UCSD-AML1 (cell line): Measurements from ENCODE around the gene NRG2.
A peak's percentile ranks its signal among the peaks of the same experiment; 100 is the strongest.

Experiments used
- DNase-seq: peaks from one replicate; lab custom pipeline; 2025; ENCODE audit not compliant: unreplicated experiment; lab: John Stamatoyannopoulos, UW

NRG2 gene

GRCh38 chr5:139863361-139863760 is 179.7 kb downstream of the NRG2 start:
- DNase-seq: no peak

- no peak for DNase-seq
Measured at GRCh38 chr5:139862803-139863202, 180.3 kb downstream of the NRG2 start.

DNA sequence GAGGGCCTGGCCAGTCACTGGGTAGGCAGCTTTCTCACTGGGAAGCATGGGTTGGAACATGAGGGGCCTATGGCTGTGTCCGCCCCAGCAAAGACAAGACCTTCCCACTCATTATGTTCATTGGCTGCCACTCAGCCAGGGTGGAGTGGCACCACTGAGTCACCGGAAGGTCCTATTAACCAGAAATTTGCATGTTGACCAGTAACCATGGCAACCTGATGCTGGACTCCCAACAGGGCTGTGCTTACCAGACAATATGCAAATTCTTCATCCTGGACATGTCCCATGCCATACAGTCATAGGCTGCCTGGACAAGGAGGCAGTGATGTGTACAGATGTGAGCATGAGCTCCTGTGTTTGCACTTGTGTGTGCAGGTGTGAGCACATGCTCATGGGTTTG is 180.8 kb downstream of the NRG2 start:
- no peak for DNase-seq

- DNase-seq: no peak
Measured at GRCh38 chr5:139861889-139862207, 181.3 kb downstream of the NRG2 start.

DNA sequence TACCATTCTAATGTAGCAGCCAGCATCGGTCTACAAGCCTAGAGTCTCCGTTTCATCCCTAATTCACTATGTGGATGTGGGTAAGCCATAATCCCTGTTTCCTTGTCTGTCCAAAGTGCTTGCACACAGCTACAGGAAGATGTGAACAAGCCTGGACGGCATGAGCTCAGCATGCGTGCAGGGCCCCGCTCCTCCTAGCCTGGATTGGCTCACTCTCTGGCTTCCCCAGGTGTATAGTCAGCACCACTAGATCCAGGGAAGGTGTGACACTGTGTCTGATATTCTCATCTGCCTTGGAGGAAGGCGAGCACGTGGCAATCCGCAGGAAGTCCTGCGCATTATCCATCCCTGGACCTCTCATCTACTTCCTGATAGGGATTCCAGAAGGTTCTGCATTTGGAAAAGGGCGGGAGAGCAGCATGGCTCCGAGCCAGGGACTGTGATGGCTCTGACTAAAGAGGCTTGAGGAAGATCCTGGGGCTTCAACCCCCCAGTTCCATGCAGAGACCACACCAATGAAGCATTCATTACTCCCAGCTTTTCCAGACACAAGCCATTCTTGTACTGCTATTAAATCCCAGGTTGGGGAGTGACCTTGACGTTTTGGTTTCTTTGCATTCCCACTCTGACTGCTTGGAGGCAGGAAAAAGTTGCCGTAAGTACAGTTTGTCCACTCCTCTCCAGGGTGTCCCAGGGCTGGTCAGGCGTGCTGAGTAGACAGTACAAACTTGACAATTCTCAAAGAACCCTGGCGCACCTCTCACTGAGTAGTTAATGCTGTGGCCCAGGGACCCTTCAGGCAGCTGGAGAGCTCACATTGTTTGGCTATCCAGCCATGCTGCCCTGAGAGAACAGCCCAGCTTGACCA is 181.8 kb downstream of the NRG2 start:
- DNase-seq: no peak

DNA sequence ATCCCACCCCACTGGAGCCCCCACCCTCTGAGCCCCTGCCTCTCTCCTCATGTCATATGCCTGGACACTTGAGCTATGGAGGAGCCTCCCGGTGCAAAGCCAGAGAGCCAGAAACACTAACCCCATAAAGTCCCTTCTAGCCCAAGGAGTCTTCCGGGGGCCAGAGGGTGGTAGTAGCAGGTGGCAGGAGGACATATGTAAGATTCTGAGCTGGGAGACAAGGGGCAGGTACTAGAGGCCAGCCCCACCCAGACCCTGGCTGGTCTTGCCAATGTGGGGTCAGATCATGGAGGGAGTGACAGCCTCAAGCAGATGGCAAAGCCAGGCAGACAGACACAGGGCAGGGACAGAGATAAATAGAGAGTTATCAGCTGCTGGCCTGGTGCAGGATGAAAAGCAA is 184.1 kb downstream of the NRG2 start:
- DNase-seq: no peak

DNA sequence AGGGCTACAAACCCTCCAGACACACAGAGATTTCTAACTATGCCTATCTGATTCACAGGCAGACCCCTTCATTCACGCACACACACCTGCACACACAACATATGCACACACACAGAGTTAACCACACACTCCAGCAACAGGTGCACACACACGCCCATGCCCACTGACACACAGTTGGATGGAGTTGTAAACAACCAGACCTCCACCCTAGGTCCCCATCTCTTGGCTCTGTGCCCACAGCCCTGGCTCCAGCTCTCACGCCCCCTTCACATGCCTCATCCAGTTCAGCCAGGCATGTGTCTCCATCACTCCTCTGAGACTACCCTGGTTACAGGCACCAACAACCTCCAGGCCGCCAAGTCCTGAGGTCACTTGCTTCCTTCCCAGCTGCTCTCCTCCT is 186.4 kb downstream of the NRG2 start:
- DNase-seq: no peak

GRCh38 chr5:139855946-139856540 is 187.1 kb downstream of the NRG2 start:
- DNase-seq: no peak

DNA sequence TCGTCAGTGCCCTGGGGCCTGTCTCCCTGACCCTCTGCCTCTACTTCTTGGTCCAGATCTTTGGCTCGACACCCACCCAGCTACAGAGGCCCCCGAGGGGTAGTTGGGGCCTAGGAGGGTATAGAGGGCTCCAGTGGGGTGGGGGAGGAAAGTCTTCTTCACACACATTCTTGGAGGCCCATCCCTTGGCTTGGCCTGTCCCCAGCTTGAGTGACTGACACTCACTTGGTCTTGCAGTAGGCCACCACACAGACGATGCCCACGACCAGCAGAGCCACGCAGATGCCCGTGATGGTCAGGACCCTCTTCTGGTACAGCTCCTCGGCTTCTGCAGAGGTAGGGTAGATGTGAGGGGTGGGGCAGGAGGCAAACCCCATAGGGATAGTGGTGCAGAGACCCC is 187.6 kb downstream of the NRG2 start:
- no peak for DNase-seq

GRCh38 chr5:139854953-139855352 is 188.1 kb downstream of the NRG2 start:
- DNase-seq: no peak

GRCh38 chr5:139854029-139854605 is 189.0 kb downstream of the NRG2 start:
- no peak for DNase-seq

DNA sequence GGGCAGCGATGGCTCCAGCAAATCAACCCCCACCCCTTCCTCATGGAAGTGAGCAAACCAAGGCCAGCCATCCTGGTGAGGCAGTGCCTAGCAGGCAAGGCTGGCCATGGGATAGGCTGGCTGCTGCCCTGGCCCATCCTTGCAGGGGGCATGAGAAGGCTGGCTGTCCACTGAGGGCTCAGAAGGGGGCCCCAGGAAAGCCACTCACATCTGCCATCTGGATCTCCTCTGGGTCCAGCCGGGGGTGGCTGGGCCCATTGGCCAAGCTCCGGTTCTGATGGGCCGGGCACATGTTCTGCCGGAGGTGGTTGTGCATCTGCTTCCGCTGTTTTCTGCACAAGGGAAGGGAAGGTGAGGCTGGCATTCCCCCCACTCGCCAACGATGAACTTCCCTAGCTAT is 190.4 kb downstream of the NRG2 start:
- DNase-seq: no peak

GRCh38 chr5:139851558-139851957 is 191.5 kb downstream of the NRG2 start:
- DNase-seq: no peak

DNA sequence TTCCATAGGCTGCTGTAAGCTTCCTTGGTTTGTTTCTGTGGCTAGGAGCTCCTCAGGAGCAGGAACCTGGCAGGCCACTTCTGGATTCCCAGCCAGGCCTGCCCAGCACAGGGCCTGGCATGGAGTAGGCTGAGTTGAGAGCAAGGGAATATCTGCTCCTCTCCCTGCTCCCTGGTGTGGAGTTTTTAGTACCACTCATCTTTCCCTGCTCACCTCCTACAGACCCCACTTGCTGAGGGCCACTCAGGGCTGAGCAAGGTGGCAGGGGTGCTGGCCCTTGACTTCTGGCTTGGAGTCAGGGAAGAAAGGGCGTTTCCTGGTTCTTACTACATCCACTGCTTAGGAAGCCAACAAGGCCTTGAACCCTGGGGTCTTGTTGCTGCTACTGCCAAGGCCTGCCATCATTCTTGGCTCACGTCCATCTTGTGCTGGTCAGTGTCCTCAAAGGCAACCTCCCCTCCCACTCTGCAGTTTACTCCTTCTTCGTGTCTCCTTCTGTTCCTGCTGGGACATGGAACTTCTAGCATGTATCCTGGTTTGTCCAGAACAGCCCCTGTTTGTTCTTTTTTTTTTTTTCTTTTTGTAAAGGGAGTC is 192.6 kb downstream of the NRG2 start:
- no peak for DNase-seq

DNA sequence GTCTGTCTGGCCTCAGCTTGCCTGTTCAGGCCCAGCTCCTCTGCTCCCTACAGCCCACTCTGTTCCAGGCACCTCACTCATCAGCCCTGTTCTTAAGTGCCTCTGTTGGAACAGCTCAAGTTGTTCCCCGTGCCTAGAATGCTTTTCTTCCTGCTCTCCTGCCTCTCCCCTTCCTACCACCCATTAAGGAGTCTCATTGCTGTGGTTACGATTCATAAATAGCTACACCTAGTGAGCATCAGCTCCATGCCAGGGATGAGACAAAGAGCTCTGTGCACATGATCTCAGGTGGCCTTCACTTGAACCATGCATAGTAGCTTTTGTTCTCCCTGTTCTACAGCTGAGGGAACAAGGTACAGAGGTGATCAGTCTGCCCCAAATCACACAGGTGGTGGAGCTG is 193.2 kb downstream of the NRG2 start:
- DNase-seq: no peak

DNA sequence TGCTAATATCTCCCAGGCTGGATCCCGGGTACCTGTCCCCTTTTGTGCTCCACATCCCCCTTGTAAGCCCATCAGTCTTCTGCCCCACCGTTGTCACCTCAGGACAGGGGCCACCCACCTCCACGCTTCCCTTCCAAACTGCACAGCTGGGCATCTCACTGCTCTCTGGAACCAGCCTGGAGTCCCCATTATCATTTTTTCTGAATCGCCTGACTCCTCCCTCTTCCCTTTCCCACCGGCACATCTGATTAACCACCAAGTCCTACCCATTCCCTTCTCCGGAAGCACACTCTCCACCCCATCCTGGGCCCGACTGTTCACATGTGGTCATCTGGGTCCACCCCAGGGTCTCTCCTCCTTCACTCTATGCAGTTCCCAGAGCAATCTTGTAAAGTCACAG is 193.6 kb downstream of the NRG2 start:
- no peak for DNase-seq

GRCh38 chr5:139848508-139849100 is 194.5 kb downstream of the NRG2 start:
- DNase-seq: no peak

GRCh38 chr5:139847790-139848507 is 195.2 kb downstream of the NRG2 start:
- DNase-seq: peak; percentile 30

- no peak for DNase-seq
Measured at GRCh38 chr5:139847091-139847490, 196.0 kb downstream of the NRG2 start.

- no peak for DNase-seq
Measured at GRCh38 chr5:139845846-139846681, 197.0 kb downstream of the NRG2 start.
